Hepatocyte (in vitro differentiated cells): ENCODE results near the gene HNRNPDL. TPM values are rescaled to one million over a fixed set of nuclear protein-coding genes. Genes with fewer than 3 reads are reported as not detected.

Experiments
- DNase-seq: peaks from one replicate; pipeline ENCODE4 v3.0.0-alpha.2; 2016; ENCODE audit warnings: low spot score
- H2AFZ ChIP-seq: fragments of 200-600 bp; sonication (generic); 2 replicates; pipeline ENCODE4 v1.6.0; 2016; ENCODE audit warnings: antibody characterized with exemption, mild to moderate bottlenecking
- H3K27ac ChIP-seq: fragments of 200-600 bp; sonication (generic); 2 replicates; pipeline ENCODE4 v1.5.1; 2016; ENCODE audit warnings: mild to moderate bottlenecking
- H3K27me3 ChIP-seq: fragments of 200-600 bp; sonication (generic); 2 replicates; pipeline ENCODE4 v1.6.1; 2016
- H3K36me3 ChIP-seq: fragments of 200-600 bp; sonication (generic); replicated peaks from 2 replicates; pipeline ENCODE4 v1.5.1; 2016; ENCODE audit warnings: low read depth; ENCODE audit not compliant: insufficient read depth
- H3K4me1 ChIP-seq: fragments of 200-600 bp; sonication (generic); 2 replicates; pipeline ENCODE4 v1.5.1; 2016; ENCODE audit warnings: mild to moderate bottlenecking, moderate library complexity; ENCODE audit not compliant: insufficient read depth
- H3K4me2 ChIP-seq: fragments of 200-600 bp; sonication (generic); 2 replicates; pipeline ENCODE4 v1.6.0; 2016
- H3K4me3 ChIP-seq: fragments of 200-600 bp; sonication (generic); 2 replicates; pipeline ENCODE4 v1.5.1; 2016; ENCODE audit warnings: mild to moderate bottlenecking
- H3K79me2 ChIP-seq: fragments of 200-600 bp; sonication (generic); 2 replicates; pipeline ENCODE4 v1.6.0; 2017; ENCODE audit warnings: mild to moderate bottlenecking
- H3K9me2 ChIP-seq: fragments of 200-600 bp; sonication (generic); replicated peaks from 2 replicates; pipeline ENCODE4 v1.6.0; 2017; ENCODE audit warnings: mild to moderate bottlenecking; ENCODE audit not compliant: insufficient read depth
- H3K9me3 ChIP-seq: fragments of 200-600 bp; sonication (generic); 2 replicates; pipeline ENCODE4 v1.5.1; 2016; ENCODE audit warnings: low read depth, mild to moderate bottlenecking
- H4K20me1 ChIP-seq: fragments of 200-600 bp; sonication (generic); 2 replicates; pipeline ENCODE4 v1.6.0; 2016; ENCODE audit warnings: mild to moderate bottlenecking; ENCODE audit not compliant: insufficient read depth, poor library complexity, severe bottlenecking
- CTCF ChIP-seq: fragments of 200-600 bp; sonication (generic); IDR thresholded peaks from 2 replicates; pipeline ENCODE4 v1.5.1; 2016; ENCODE audit warnings: antibody characterized with exemption, mild to moderate bottlenecking; ENCODE audit not compliant: poor library complexity
- EZH2 ChIP-seq: fragments of 200-600 bp; sonication (generic); IDR thresholded peaks from 2 replicates; pipeline ENCODE4 v1.6.1; 2016; ENCODE audit warnings: antibody characterized with exemption, mild to moderate bottlenecking, borderline replicate concordance
- EZH2phosphoT487 ChIP-seq: fragments of 200-600 bp; sonication (generic); IDR thresholded peaks from one replicate; pipeline ENCODE4 v1.6.1; 2018; ENCODE audit warnings: antibody characterized with exemption, mild to moderate bottlenecking, low read depth, moderate library complexity; ENCODE audit not compliant: unreplicated experiment, severe bottlenecking
- WGBS: methylation state at CpG from one replicate; pipeline ENCODE4 v1.1.6; 2016; ENCODE audit warnings: low lambda C conversion rate; ENCODE audit errors: missing lambda C conversion rate; 5-methylcytosine and 5-hydroxymethylcytosine counted together
- polyA plus RNA-seq: library from polyadenylated mRNA; unstranded; fragments of >200 nt; fragmentation: Nextera tagmentation; extraction: Ambion mirVana; gene quantifications from 2 replicates; pipeline ENCODE4 v1.2.1, GENCODE V29; 2016
- total RNA-seq: library from RNA; depleted of rRNA; stranded (reverse); fragments of >200 nt; gene quantifications from 2 replicates; pipeline ENCODE4 v1.2.3, GENCODE V29; 2014

Gene HNRNPDL
- total and polyA plus RNA-seq, 2 experiments from 2014 or later: 187 to 268 TPM

GRCh38 chr4:82436780-82437179 is 6.5 kb upstream of the HNRNPDL start:
- WGBS: 98% methylated on average over 4 of the region's 4 CpGs
- Histone ChIP-seq H3K4me3 (no peak overlapping the region), H3K79me2 (peaks cover 100% of the 10 kb centered on the region), H2AFZ (no peak overlapping the region), H3K27ac (no peak overlapping the region), H3K9me2 (no peaks in the 10 kb centered on the region), H3K4me2 (no peak overlapping the region), H4K20me1 (peaks cover 19% of the 10 kb centered on the region), H3K4me1 (no peaks in the 10 kb centered on the region), H3K27me3 (no peaks in the 10 kb centered on the region), H3K36me3 (no peaks in the 10 kb centered on the region), H3K9me3 (no peaks in the 10 kb centered on the region)
- no peak for DNase-seq
- TF ChIP-seq EZH2phosphoT487: no peak
- no peak for TF ChIP-seq CTCF
- no peak for TF ChIP-seq EZH2

DNA sequence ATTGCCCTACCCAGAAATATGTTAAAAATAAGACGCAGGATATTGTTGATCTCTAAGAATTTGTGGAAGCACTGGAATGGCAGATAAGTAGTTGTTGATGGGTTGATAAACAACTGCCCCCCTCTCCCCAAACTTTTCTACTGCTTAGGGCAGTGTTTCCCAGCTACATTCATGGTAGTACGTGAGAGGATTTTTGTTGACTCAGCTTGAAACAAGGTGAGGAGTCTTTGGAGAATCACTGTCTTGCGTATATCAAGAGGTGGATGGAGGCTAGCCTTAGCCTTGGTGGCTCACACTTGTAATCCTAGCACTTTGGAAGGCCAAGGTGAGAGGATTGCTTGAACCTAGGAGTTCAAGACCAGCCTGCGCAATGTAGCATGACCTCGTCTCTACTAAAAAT is 5.9 kb upstream of the HNRNPDL start:
- Histone ChIP-seq H3K9me2 (no peaks in the 10 kb centered on the region), H3K4me2 (no peak overlapping the region), H3K27me3 (no peaks in the 10 kb centered on the region), H2AFZ (no peak overlapping the region), H3K4me1 (no peaks in the 10 kb centered on the region), H3K36me3 (no peaks in the 10 kb centered on the region), H3K79me2 (peaks cover 100% of the 10 kb centered on the region), H3K27ac (no peak overlapping the region), H4K20me1 (peaks cover 19% of the 10 kb centered on the region), H3K4me3 (no peak overlapping the region), H3K9me3 (no peaks in the 10 kb centered on the region)
- DNase-seq: no peak
- 93% methylated on average over 5 of the region's 5 CpGs for WGBS
- TF ChIP-seq EZH2 (no peak), CTCF (no peak)

DNA sequence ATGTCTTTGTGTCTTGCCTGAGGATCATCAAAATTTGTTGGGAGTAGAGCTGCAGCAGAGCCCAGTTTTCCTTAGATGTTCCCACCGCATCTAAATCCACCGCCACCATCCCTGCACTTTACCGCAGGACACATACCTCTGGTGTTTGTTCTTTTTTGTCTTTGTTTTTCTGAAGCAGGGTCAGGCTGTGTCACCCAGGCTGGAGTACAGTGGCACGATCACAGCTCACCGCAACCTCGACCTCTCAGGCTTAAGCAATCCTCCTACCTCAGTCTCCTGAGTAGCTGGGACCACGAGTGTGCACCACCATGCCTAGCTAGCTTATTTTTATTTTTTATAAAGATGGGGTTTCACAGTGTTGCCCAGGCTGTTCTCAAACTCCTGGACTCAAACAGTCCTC is 4.7 kb upstream of the HNRNPDL start:
- Histone ChIP-seq H3K36me3 (no peaks in the 10 kb centered on the region), H3K79me2 (peaks cover 90% of the 10 kb centered on the region), H3K4me1 (no peaks in the 10 kb centered on the region), H3K4me3 (no peak overlapping the region), H3K27ac (no peak overlapping the region), H4K20me1 (peaks cover 19% of the 10 kb centered on the region), H3K9me2 (no peaks in the 10 kb centered on the region), H3K4me2 (no peak overlapping the region), H3K27me3 (no peaks in the 10 kb centered on the region), H3K9me3 (no peaks in the 10 kb centered on the region), H2AFZ (no peak overlapping the region)
- TF ChIP-seq CTCF (no peak), EZH2phosphoT487 (no peak), EZH2 (no peak)
- 85% methylated on average over 7 of the region's 7 CpGs for WGBS
- DNase-seq: no peak

GRCh38 chr4:82433791-82434190 is 3.5 kb upstream of the HNRNPDL start:
- H3K27me3 ChIP-seq: no peaks in the 10 kb centered on the region
- DNase-seq: no peak
- H3K9me2 ChIP-seq: no peaks in the 10 kb centered on the region
- peaks cover 83% of the 10 kb centered on the region for H3K79me2 ChIP-seq
- no peaks in the 10 kb centered on the region for H3K4me1 ChIP-seq
- no peak overlapping the region for H3K4me2 ChIP-seq
- peaks cover 21% of the 10 kb centered on the region for H4K20me1 ChIP-seq
- 83% methylated on average over 2 of the region's 2 CpGs for WGBS
- H3K4me3 ChIP-seq: no peak overlapping the region
- no peaks in the 10 kb centered on the region for H3K36me3 ChIP-seq
- H3K27ac ChIP-seq: no peak overlapping the region
- no peaks in the 10 kb centered on the region for H3K9me3 ChIP-seq
- no peak overlapping the region for H2AFZ ChIP-seq
- no peak for TF ChIP-seq CTCF
- no peak for TF ChIP-seq EZH2phosphoT487
- TF ChIP-seq EZH2: no peak
